Measurements from ENCODE around the gene ADGRD1. TPM values are rescaled to one million over a fixed set of nuclear protein-coding genes. Genes with fewer than 3 reads are reported as not detected.

ADGRD1 gene
- total RNA-seq, 1 experiment from 2014 or later = 0.77 TPM

- ChIA-PET CTCF (no interaction called here), POLR2A (no interaction called here)
- no peak overlapping the region for H3K27ac Mint-ChIP-seq
- no peak overlapping the region for H3K4me3 Mint-ChIP-seq
- no peaks in the 10 kb centered on the region for H3K4me1 Mint-ChIP-seq
- peaks cover 3% of the 10 kb centered on the region; the same call in 1 of the 2 replicates for H3K36me3 Mint-ChIP-seq
- ATAC-seq (no peak), DNase-seq (ENCODE audit: low spot score) (no peak)
- H3K27me3 Mint-ChIP-seq (ENCODE audit: low read depth) = peaks cover 14% of the 10 kb centered on the region
- H3K9me3 Mint-ChIP-seq = peaks cover 34% of the 10 kb centered on the region
- TF ChIP-seq ZNF263 (CRISPR knock-in tag; IDR thresholded peaks at IDR 0.05; ENCODE audit: low read depth) (no peak), CTCF (IDR thresholded peaks at IDR 0.05) (no peak), ZNF532 (CRISPR knock-in tag; IDR thresholded peaks at IDR 0.05; ENCODE audit: borderline replicate concordance) (no peak), ZBTB21 (CRISPR knock-in tag; IDR thresholded peaks at IDR 0.05; ENCODE audit: borderline replicate concordance) (no peak), CDX4 (CRISPR knock-in tag; IDR thresholded peaks at IDR 0.05; ENCODE audit: borderline replicate concordance) (no peak), E2F5 (CRISPR knock-in tag; IDR thresholded peaks at IDR 0.05) (no peak), ZNF671 (CRISPR knock-in tag; IDR thresholded peaks at IDR 0.05) (no peak), ZMAT4 (CRISPR knock-in tag; IDR thresholded peaks at IDR 0.05) (no peak), GRHL2 (CRISPR knock-in tag; IDR thresholded peaks at IDR 0.05; ENCODE audit: insufficient replicate concordance, severe bottlenecking) (no peak), OVOL2 (CRISPR knock-in tag; IDR thresholded peaks at IDR 0.05; ENCODE audit: borderline replicate concordance) (no peak), JUN (CRISPR knock-in tag; IDR thresholded peaks at IDR 0.05) (no peak)
- TF ChIP-seq, protein P1, sequence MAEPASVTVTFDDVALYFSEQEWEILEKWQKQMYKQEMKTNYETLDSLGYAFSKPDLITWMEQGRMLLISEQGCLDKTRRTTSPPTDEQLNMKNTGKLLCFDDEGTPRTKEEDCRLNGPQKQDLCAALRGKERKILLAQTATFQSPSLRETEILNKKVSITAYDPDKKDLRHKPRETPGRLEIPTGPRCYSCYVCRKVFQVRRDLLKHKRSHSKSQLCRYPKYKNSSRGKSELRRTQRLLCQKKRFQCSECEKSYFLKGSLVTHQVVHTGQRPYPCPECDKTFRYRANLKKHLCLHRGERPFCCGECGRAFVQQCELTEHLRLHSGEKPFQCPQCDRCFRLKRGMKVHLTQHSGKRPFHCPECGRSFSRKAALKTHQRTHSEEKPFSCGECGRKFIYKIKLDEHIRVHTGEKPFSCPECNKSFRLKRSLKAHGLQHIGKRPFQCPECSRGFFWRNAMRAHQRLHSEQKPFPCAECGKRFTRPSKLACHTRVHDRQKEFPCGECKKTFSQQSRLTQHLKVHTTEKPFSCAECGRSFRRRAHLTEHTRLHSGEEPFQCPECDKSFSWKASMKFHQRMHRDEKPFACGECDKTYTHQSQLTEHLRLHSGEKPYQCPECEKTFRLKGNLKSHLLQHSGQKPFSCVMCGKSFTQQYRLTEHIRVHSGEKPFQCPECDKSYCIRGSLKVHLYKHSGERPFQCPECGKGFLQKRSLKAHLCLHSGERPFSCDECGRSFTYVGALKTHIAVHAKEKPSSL (CRISPR knock-in tag; conservative IDR thresholded peaks at IDR 0.05) = no peak
- TF ChIP-seq, protein P2, sequence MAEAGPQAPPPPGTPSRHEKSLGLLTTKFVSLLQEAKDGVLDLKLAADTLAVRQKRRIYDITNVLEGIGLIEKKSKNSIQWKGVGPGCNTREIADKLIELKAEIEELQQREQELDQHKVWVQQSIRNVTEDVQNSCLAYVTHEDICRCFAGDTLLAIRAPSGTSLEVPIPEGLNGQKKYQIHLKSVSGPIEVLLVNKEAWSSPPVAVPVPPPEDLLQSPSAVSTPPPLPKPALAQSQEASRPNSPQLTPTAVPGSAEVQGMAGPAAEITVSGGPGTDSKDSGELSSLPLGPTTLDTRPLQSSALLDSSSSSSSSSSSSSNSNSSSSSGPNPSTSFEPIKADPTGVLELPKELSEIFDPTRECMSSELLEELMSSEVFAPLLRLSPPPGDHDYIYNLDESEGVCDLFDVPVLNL (CRISPR knock-in tag; IDR thresholded peaks at IDR 0.05; ENCODE audit: borderline replicate concordance, low read depth) = no peak
- TF ChIP-seq, protein P3, sequence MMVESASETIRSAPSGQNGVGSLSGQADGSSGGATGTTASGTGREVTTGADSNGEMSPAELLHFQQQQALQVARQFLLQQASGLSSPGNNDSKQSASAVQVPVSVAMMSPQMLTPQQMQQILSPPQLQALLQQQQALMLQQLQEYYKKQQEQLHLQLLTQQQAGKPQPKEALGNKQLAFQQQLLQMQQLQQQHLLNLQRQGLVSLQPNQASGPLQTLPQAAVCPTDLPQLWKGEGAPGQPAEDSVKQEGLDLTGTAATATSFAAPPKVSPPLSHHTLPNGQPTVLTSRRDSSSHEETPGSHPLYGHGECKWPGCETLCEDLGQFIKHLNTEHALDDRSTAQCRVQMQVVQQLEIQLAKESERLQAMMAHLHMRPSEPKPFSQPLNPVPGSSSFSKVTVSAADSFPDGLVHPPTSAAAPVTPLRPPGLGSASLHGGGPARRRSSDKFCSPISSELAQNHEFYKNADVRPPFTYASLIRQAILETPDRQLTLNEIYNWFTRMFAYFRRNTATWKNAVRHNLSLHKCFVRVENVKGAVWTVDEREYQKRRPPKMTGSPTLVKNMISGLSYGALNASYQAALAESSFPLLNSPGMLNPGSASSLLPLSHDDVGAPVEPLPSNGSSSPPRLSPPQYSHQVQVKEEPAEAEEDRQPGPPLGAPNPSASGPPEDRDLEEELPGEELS (CRISPR knock-in tag; IDR thresholded peaks at IDR 0.05) = no peak
- TF ChIP-seq, protein P4, sequence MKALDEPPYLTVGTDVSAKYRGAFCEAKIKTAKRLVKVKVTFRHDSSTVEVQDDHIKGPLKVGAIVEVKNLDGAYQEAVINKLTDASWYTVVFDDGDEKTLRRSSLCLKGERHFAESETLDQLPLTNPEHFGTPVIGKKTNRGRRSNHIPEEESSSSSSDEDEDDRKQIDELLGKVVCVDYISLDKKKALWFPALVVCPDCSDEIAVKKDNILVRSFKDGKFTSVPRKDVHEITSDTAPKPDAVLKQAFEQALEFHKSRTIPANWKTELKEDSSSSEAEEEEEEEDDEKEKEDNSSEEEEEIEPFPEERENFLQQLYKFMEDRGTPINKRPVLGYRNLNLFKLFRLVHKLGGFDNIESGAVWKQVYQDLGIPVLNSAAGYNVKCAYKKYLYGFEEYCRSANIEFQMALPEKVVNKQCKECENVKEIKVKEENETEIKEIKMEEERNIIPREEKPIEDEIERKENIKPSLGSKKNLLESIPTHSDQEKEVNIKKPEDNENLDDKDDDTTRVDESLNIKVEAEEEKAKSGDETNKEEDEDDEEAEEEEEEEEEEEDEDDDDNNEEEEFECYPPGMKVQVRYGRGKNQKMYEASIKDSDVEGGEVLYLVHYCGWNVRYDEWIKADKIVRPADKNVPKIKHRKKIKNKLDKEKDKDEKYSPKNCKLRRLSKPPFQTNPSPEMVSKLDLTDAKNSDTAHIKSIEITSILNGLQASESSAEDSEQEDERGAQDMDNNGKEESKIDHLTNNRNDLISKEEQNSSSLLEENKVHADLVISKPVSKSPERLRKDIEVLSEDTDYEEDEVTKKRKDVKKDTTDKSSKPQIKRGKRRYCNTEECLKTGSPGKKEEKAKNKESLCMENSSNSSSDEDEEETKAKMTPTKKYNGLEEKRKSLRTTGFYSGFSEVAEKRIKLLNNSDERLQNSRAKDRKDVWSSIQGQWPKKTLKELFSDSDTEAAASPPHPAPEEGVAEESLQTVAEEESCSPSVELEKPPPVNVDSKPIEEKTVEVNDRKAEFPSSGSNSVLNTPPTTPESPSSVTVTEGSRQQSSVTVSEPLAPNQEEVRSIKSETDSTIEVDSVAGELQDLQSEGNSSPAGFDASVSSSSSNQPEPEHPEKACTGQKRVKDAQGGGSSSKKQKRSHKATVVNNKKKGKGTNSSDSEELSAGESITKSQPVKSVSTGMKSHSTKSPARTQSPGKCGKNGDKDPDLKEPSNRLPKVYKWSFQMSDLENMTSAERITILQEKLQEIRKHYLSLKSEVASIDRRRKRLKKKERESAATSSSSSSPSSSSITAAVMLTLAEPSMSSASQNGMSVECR (CRISPR knock-in tag; IDR thresholded peaks at IDR 0.05; ENCODE audit: borderline replicate concordance) = no peak
- TF ChIP-seq, protein P5, sequence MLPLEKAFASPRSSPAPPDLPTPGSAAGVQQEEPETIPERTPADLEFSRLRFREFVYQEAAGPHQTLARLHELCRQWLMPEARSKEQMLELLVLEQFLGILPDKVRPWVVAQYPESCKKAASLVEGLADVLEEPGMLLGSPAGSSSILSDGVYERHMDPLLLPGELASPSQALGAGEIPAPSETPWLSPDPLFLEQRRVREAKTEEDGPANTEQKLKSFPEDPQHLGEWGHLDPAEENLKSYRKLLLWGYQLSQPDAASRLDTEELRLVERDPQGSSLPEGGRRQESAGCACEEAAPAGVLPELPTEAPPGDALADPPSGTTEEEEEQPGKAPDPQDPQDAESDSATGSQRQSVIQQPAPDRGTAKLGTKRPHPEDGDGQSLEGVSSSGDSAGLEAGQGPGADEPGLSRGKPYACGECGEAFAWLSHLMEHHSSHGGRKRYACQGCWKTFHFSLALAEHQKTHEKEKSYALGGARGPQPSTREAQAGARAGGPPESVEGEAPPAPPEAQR (CRISPR knock-in tag; IDR thresholded peaks at IDR 0.05) = no peak
Measured at GRCh38 chr12:131190965-131191364, 237.3 kb downstream of the ADGRD1 start.

Data from WTC11 (cell line).